Brain microvascular endothelial cell (primary cell): Measurements from ENCODE around the gene BMPER.

ENCODE experiments used
- DNase-seq: peaks from one replicate; pipeline ENCODE4 v3.0.0-alpha.2; 2020
- H3K27ac ChIP-seq: fragments of 250-450 bp; sonication (Bioruptor Pico); 2 replicates; pipeline ENCODE4 v1.5.1; 2020; ENCODE audit warnings: mild to moderate bottlenecking, moderate library complexity
- H3K27me3 ChIP-seq: fragments of 250-450 bp; sonication (Bioruptor Pico); replicated peaks from 2 replicates; pipeline ENCODE4 v1.5.1; 2020; ENCODE audit warnings: mild to moderate bottlenecking
- H3K36me3 ChIP-seq: fragments of 250-450 bp; sonication (Bioruptor Pico); replicated peaks from 2 replicates; pipeline ENCODE4 v1.5.1; 2020; ENCODE audit warnings: mild to moderate bottlenecking
- H3K4me3 ChIP-seq: 2 replicates; pipeline ENCODE4 v1.5.1; 2011; ENCODE audit warnings: low read depth, mild to moderate bottlenecking, control low read depth, low read length, moderate library complexity
- CTCF ChIP-seq: IDR thresholded peaks from 2 replicates; pipeline ENCODE4 v1.5.1; 2011; ENCODE audit warnings: low read depth, mild to moderate bottlenecking, moderate library complexity, low read length, control low read depth, inconsistent platforms; ENCODE audit errors: missing control alignments
- in situ Hi-C: cut with HindIII; loops from 2 replicates; pipeline ENCODE4 v1.10.0; 2017; ENCODE audit warnings: low sequenced_read_pairs, low pct_ligation_motif_present

BMPER gene

GRCh38 chr7:33964417-33965182, 59.3 kb downstream of the BMPER start:
- DNase-seq, result no peak
- Histone ChIP-seq H3K4me3 (no peak overlapping the region), H3K27ac (no peak overlapping the region), H3K27me3 (no peaks in the 10 kb centered on the region), H3K36me3 (no peaks in the 10 kb centered on the region)
- TF ChIP-seq CTCF, result no peak
- in situ Hi-C loops, result no loop called here

- no peak for TF ChIP-seq CTCF
- Histone ChIP-seq H3K4me3 (no peak overlapping the region), H3K36me3 (no peaks in the 10 kb centered on the region), H3K27me3 (no peaks in the 10 kb centered on the region), H3K27ac (no peak overlapping the region)
- DNase-seq, result no peak
- in situ Hi-C loops, result no loop called here
Observed at GRCh38 chr7:33965183-33965744, 59.9 kb downstream of the BMPER start.

- no peak for TF ChIP-seq CTCF
- in situ Hi-C loops, result no loop called here
Observed at GRCh38 chr7:33968591-33968990, 63.3 kb downstream of the BMPER start.

GRCh38 chr7:33970536-33970935, 65.2 kb downstream of the BMPER start:
- H3K27ac ChIP-seq, result no peak overlapping the region
- H3K36me3 ChIP-seq, result no peaks in the 10 kb centered on the region
- H3K4me3 ChIP-seq, result no peak overlapping the region
- no peak for DNase-seq
- TF ChIP-seq CTCF, result no peak
- H3K27me3 ChIP-seq, result no peaks in the 10 kb centered on the region
- in situ Hi-C loops, result no loop called here

More at GRCh38 chr7:33968591-33968990, 63.3 kb downstream of the BMPER start:
- H3K4me3 ChIP-seq, result no peak overlapping the region
- DNase-seq, result no peak
- no peaks in the 10 kb centered on the region for H3K27me3 ChIP-seq
- no peak overlapping the region for H3K27ac ChIP-seq
- H3K36me3 ChIP-seq, result no peaks in the 10 kb centered on the region

GRCh38 chr7:33971106-33971505, 65.8 kb downstream of the BMPER start:
- Histone ChIP-seq H3K27ac (no peak overlapping the region), H3K36me3 (no peaks in the 10 kb centered on the region), H3K27me3 (no peaks in the 10 kb centered on the region), H3K4me3 (no peak overlapping the region)
- in situ Hi-C loops, result no loop called here
- TF ChIP-seq CTCF, result no peak
- no peak for DNase-seq
